ENCODE results near the gene RHBDF2.

DNA sequence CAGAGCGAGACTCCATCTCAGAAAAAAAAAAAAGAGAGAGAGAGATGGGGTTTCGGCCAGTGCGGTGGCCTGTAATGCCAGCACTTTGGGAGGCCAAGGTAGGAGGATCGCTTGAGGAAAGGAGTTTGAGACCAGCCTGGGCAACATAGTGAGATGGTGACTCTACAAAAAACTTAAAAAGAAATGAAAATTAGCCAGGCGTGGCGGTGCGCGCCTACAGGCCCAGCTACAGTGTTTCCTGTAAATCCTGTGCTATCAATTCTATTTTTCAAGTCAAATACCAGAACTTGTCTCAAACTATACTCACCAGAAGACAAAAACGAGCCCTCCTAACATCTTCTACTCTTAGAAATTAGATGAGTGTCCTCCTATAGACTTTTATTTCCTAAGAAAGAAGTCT lies 67.5 kb downstream of the RHBDF2 start:
- TF ChIP-seq, protein P1, sequence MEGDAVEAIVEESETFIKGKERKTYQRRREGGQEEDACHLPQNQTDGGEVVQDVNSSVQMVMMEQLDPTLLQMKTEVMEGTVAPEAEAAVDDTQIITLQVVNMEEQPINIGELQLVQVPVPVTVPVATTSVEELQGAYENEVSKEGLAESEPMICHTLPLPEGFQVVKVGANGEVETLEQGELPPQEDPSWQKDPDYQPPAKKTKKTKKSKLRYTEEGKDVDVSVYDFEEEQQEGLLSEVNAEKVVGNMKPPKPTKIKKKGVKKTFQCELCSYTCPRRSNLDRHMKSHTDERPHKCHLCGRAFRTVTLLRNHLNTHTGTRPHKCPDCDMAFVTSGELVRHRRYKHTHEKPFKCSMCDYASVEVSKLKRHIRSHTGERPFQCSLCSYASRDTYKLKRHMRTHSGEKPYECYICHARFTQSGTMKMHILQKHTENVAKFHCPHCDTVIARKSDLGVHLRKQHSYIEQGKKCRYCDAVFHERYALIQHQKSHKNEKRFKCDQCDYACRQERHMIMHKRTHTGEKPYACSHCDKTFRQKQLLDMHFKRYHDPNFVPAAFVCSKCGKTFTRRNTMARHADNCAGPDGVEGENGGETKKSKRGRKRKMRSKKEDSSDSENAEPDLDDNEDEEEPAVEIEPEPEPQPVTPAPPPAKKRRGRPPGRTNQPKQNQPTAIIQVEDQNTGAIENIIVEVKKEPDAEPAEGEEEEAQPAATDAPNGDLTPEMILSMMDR (IDR thresholded peaks at IDR 0.05), result no peak
- TF ChIP-seq POLR2A (IDR thresholded peaks at IDR 0.05), result no peak

All from suprapubic skin (tissue), 3 donors.